Cerebellar nuclear complex (tissue), 1 donor: ENCODE measurements around the gene NRM.
"Not testable (repeated sequence)": the region's sequence is repeated elsewhere in the genome, so short reads cannot be mapped to it uniquely, and the experiment has no call there.

Experiments
- DNase-seq, 2 experiments: peaks; one replicate each; lab custom pipeline; 2025; lab: John Stamatoyannopoulos, UW

Gene NRM

GRCh38 chr6:30664994-30665767 is 25.6 kb downstream of the NRM start:
- no peak for DNase-seq

- DNase-seq = not testable (repeated sequence)
Observed at GRCh38 chr6:30657922-30658321, 32.9 kb downstream of the NRM start.

GRCh38 chr6:30657454-30657853 is 33.3 kb downstream of the NRM start:
- no peak for DNase-seq

- no peak for DNase-seq
Observed at GRCh38 chr6:30656513-30656912, 34.3 kb downstream of the NRM start.

GRCh38 chr6:30655743-30656094 is 35.1 kb downstream of the NRM start:
- DNase-seq = no peak

- DNase-seq = no peak
Observed at GRCh38 chr6:30654798-30655742, 35.7 kb downstream of the NRM start.

- DNase-seq = no peak
Observed at GRCh38 chr6:30651143-30651542, 39.6 kb downstream of the NRM start.

DNA sequence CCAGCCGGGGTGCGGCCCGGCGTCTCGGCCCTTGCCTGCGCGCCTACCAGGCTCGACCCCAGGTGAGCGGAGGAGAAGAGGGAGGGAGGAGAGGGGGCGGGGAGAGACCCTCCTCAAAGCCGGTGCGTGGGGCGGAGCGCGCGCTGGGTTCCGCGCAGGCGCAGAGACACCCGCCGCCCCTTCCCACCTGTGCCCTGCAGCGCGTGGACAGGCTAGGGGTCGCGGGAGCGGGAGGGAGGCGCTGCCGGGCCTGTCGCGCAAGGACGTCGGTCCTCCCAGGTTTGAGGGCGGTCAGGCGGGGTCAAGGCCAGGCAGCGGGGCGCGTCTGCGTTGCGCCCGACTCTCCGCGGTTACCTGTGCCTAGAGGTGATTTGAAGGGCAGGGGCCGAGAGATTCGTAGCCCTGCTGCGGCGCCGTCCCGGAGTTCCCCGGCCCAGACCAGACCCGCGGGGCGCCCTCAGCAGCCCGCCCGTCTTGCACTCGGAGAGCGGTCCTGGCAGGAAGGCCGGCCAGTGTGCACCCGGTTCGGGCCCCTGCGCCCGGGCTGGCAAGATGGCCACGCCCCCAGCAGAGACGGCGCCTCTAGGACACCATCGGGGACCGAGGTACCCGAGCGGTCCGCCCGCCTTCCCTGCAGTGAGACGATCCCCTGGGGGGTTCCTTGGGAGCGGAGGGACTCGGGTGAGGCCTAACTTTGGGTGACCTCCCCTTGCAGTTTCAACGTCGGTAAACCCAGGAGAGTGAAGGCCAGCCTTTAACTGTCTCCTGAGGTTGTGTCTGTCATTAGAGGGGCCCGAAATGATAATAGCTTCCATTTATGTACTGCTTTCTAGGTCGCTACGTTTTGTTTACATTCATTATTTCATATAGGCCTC is 43.3 kb downstream of the NRM start:
- DNase-seq = peak in 1 of 2 experiments; percentile 28

DNA sequence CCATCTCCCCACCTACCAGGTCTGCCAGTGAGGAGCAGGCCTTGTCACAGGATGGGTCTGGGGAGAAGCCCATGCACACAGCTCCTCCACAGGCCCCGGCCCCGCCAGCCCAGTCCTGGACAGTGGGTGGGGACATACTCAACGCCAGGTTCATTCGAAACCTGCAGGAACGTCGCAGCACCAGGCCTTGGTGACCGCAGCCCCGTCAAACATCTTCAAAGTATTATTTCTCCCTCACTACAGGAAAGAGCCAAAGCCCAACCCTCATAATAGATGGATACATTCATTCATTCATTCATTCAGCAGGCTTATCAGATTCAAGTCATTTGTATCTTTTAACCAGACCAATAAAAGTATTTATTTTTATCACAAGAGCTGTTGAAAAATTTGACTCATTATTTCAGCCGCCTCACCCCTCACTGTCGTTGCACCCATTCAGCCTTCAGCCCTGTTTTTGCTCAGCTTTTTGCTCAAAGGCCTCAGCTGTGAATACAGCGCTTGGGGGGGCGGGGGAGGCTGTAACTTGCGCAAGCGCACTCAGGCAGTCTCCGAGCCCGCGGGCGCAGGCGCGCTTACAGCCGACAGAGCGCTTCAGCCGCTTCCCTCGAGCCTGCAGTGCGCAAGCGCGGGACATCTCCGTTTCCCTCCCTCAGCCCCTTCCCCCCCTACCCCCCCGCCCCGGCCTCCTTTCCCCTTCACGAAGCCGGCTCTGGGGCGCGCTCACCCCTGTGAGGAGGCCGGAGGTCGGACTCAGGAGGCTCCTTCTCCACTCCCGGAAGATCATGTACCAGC is 44.1 kb downstream of the NRM start, which contains the start of gene C6orf136:
Gene C6orf136, plus strand, starts transcription at position 684 of the 792 bp plus-strand sequence. Its CDS starts 99 bp downstream, at position 783.
- peak; percentile 37 to 43 for DNase-seq

DNA sequence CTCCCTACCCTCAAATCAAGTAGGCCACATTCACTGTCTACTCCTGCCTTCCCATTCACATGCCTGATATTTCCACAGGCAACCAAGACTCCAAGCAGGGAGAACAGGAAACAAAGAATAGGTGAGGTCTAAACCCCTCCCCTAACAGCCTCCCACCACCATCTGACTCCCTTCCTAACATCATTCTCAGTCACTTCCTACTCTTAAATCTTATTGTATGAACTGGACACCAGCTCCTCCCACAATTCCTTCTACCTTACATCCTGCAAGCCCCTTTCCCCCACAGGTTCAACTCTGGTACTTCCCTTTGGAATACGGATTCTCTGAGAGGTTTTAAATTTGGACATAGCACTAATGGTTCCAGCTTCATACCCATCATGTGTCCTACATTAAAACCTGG is 44.8 kb downstream of the NRM start:
- no peak for DNase-seq

DNA sequence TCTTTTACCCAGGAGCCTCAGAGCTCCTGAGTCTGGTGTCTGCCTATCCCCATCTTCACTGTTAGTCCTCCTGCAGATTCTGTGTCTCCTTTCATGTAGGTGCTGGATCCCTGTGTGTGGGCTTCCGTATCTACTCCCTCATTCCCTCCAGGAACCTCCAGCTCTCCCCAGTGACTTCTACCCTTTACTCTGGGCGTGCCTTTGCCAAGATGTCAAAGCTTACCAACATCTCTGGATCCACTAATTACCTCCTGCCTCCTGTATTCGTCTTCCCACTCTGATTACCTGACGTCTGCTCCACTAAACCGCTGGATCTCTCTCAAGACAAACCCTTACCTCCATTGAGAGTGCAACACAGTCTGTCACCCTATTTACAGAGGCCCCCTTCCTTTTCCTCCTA is 46.0 kb downstream of the NRM start:
- peak in 1 of 2 experiments; percentile 1 for DNase-seq

DNA sequence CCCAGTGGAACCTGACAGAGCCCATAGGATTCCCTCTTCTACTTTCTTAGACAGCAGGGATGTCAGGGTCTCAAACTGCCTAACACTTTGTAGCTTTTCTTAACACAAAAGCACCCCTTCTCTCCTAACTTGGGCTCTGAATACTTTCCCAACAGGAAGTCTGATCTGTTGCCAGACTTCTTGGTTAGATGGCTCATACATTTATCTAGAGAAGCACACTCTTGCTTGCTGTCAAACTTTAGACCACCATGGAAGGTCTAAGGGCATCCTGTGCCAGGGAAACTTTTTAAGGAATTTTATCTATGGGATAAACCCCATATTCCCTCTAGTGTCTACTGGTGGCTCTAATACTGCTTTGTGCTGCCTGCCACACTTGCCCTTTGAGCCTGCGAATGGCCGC is 47.1 kb downstream of the NRM start:
- no peak for DNase-seq

DNA sequence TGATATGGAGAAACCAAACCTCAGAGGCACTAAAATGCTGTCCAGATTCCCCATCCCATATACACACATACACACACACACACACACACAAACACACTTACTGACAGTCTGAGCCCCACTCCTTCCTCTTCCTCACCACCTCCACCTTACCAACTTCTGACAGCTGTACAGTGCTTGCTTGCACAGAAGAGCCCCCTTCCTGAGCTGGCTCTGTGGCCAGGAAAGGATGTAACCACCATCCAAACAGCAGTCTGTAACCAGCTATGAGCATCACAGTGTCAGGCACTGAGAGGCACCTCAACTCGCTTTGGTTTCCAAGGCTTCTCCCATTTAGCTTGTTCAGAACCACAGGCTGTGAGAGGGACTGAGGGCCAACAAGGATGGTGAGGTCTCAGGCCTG is 49.7 kb downstream of the NRM start:
- DNase-seq = no peak

GRCh38 chr6:30640481-30640880 is 50.3 kb downstream of the NRM start:
- no peak for DNase-seq
